B cell (primary cell): ENCODE results near the gene B3GALT6. TPM values are rescaled to one million over a fixed set of nuclear protein-coding genes. Genes with fewer than 3 reads are reported as not detected.

Source experiments
- ATAC-seq: fragments of 200-7000 bp; cut with Tn5 transposase; one replicate; pipeline ENCODE4 v1.10.0; 2021; ENCODE audit warnings: low read depth, mild to moderate bottlenecking, moderate number of reproducible peaks, moderate library complexity
- CTCF ChIA-PET: fragments of 350-600 bp; sonication (Branson Sonifier 250); formaldehyde crosslinking; loops from one replicate; lab custom pipeline; 2021; ENCODE audit warnings: antibody characterized with exemption, inconsistent platforms; lab: Charles Lee
- POLR2A ChIA-PET: fragments of 350-600 bp; sonication (Branson Sonifier 250); formaldehyde crosslinking; loops from one replicate; lab custom pipeline; 2021; ENCODE audit warnings: antibody characterized with exemption; lab: Charles Lee
- DNase-seq: peaks from one replicate; pipeline ENCODE4 v3.0.0; 2013
- H2AFZ ChIP-seq: 2 replicates; pipeline ENCODE4 v1.6.1; 2012; ENCODE audit warnings: mild to moderate bottlenecking, low read depth, low read length; ENCODE audit not compliant: insufficient read depth, poor library complexity, severe bottlenecking
- H3K27ac ChIP-seq, 2 donors: 1 replicate in 1 of 2; 2 replicates in 1 of 2; pipeline ENCODE4 v1.5.1; 2012 to 2013; ENCODE audit warnings: low read length in 2 of 2, mild to moderate bottlenecking in 2 of 2, moderate library complexity in 1 of 2
- H3K27me3 ChIP-seq, 4 experiments: fragments of 200-600 bp in 1 of 4; sonication (generic) in 1 of 4; replicated peaks in 1 of 4; 1 replicate in 2 of 4; 2 replicates in 2 of 4; pipeline versions ENCODE4 v1.6.1 to v1.7.0; 2013 to 2016; ENCODE audit warnings: low read length in 3 of 4, mild to moderate bottlenecking in 2 of 4, mixed read lengths in 1 of 4, moderate library complexity in 1 of 4; ENCODE audit not compliant: insufficient read depth in 4 of 4, control insufficient read depth in 3 of 4; ENCODE audit errors: control extremely low read depth in 1 of 4
- H3K36me3 ChIP-seq, 2 experiments: replicated peaks in 1 of 2; 1 replicate in 1 of 2; 2 replicates in 1 of 2; pipeline versions ENCODE4 v1.6.1 to v1.7.1; 2013; ENCODE audit warnings: low read length in 1 of 2; ENCODE audit not compliant: insufficient read depth in 2 of 2, control insufficient read depth in 1 of 2; ENCODE audit errors: control extremely low read depth in 1 of 2, extremely low read depth in 1 of 2
- H3K4me1 ChIP-seq, 2 donors: fragments of 200-600 bp in 1 of 2; sonication (generic) in 1 of 2; 1 replicate in 1 of 2; 2 replicates in 1 of 2; pipeline versions ENCODE4 v1.5.1 to v1.6.1; 2013 to 2017; ENCODE audit warnings: low read length in 2 of 2; ENCODE audit not compliant: control insufficient read depth in 2 of 2, insufficient read depth in 2 of 2
- H3K4me2 ChIP-seq: replicated peaks from 2 replicates; pipeline ENCODE3; 2012; ENCODE audit warnings: mild to moderate bottlenecking, low read depth, low read length; ENCODE audit not compliant: poor library complexity, severe bottlenecking
- H3K4me3 ChIP-seq, 5 experiments: fragments of 200-600 bp in 1 of 5; sonication (generic) in 1 of 5; 1 replicate in 3 of 5; 2 replicates in 2 of 5; pipeline versions ENCODE4 v1.5.1 to v1.7.0; 2011 to 2016; ENCODE audit warnings: low read length in 4 of 5, mild to moderate bottlenecking in 4 of 5, low read depth in 2 of 5, control low read depth in 1 of 5, moderate library complexity in 1 of 5; ENCODE audit not compliant: insufficient read depth in 1 of 5; ENCODE audit errors: control extremely low read depth in 1 of 5, extremely low read depth in 1 of 5
- H3K79me2 ChIP-seq: fragments of 200-600 bp; sonication (generic); one replicate; pipeline ENCODE4 v1.6.0; 2016; ENCODE audit warnings: low read length; ENCODE audit not compliant: control insufficient read depth, insufficient read depth
- H3K9ac ChIP-seq: fragments of 200-600 bp; sonication (generic); 2 replicates; pipeline ENCODE4 v1.6.1; 2017; ENCODE audit warnings: mild to moderate bottlenecking, low read length, moderate library complexity
- H3K9me3 ChIP-seq, 3 donors: one replicate each; pipeline versions ENCODE4 v1.6.1 to v1.7.1; 2013; ENCODE audit warnings: low read length in 2 of 3; ENCODE audit not compliant: control insufficient read depth in 2 of 3, insufficient read depth in 1 of 3; ENCODE audit errors: control extremely low read depth in 1 of 3
- H4K20me1 ChIP-seq: 2 replicates; pipeline ENCODE4 v1.6.0; 2012; ENCODE audit warnings: mild to moderate bottlenecking, low read length; ENCODE audit not compliant: insufficient read depth, control insufficient read depth, poor library complexity, severe bottlenecking
- H3K27ac Mint-ChIP-seq: one replicate; pipeline ENCODE4 v1.8.0; 2021; ENCODE audit warnings: mixed read lengths
- H3K27me3 Mint-ChIP-seq: one replicate; pipeline ENCODE4 v1.8.0; 2021; ENCODE audit warnings: mixed read lengths
- H3K4me1 Mint-ChIP-seq: one replicate; pipeline ENCODE4 v1.8.0; 2021; ENCODE audit warnings: mixed read lengths
- H3K4me3 Mint-ChIP-seq: one replicate; pipeline ENCODE4 v1.8.0; 2021; ENCODE audit warnings: mixed read lengths
- H3K9me3 Mint-ChIP-seq: one replicate; pipeline ENCODE4 v1.8.0; 2022; ENCODE audit warnings: mixed read lengths; ENCODE audit not compliant: insufficient read depth
- CTCF ChIP-seq: fragments of 200-600 bp; IDR thresholded peaks from one replicate; pipeline ENCODE4 v1.8.0; 2022; ENCODE audit warnings: antibody characterized with exemption, mild to moderate bottlenecking
- EZH2 ChIP-seq: IDR thresholded peaks from 2 replicates; pipeline ENCODE4 v1.6.1; 2012; ENCODE audit warnings: borderline replicate concordance, low read depth, mild to moderate bottlenecking, moderate library complexity, low read length; ENCODE audit not compliant: insufficient read depth, poor library complexity, severe bottlenecking
- WGBS: methylation state at CpG from one replicate; pipeline ENCODE4 v1.1.5; 2013; ENCODE audit warnings: missing lambda C conversion rate; ENCODE audit not compliant: insufficient coverage; 5-methylcytosine and 5-hydroxymethylcytosine counted together
- intact Hi-C: fragments of 100-400 bp; cut with micrococcal nuclease; formaldehyde crosslinking; loops from one replicate; pipeline ENCODE4 v1.10.0; 2022
- polyA plus RNA-seq: library from polyadenylated mRNA; depleted of rRNA; stranded (reverse); fragments of >200 nt; gene quantifications from 2 replicates; pipeline ENCODE4 v1.2.3, GENCODE V29; 2012
- total RNA-seq, 2 donors: library from RNA; stranded (reverse); fragments of 120-200 nt in 1 of 2; gene quantifications; 1 replicate in 1 of 2; 2 replicates in 1 of 2; pipeline versions ENCODE4 v1.2.3 to v1.2.4, GENCODE V29; 2013 to 2022

B3GALT6 gene
- total and polyA plus RNA-seq, 2 donors (not counting 1 experiment from before 2014, with no cell fraction given): 5.9 to 21.0 TPM

- Histone ChIP-seq H3K9me3 (peaks cover 0 to 3% (median 0%) of the 10 kb centered on the region in 3 donors), H3K36me3 (no peaks in the 10 kb centered on the region), H3K9ac (no peak overlapping the region), H3K4me3 (no peak overlapping the region), H2AFZ (no peak overlapping the region), H3K4me1 (peaks cover 0 to 6% of the 10 kb centered on the region in 2 donors), H4K20me1 (no peaks in the 10 kb centered on the region), H3K4me2 (no peak overlapping the region), H3K27me3 (peaks cover 0 to 19% (median 8%) of the 10 kb centered on the region in 4 experiments), H3K27ac (no peak overlapping the region), H3K79me2 (no peaks in the 10 kb centered on the region)
- TF ChIP-seq EZH2 (no peak), CTCF (no peak)
- Mint-ChIP-seq H3K27ac (no peak overlapping the region), H3K4me1 (peaks cover 17% of the 10 kb centered on the region), H3K4me3 (no peak overlapping the region), H3K9me3 (no peaks in the 10 kb centered on the region), H3K27me3 (peaks cover 14% of the 10 kb centered on the region)
- WGBS: 81% methylated on average over 29 of the region's 31 CpGs
- intact Hi-C loops: no loop called here
- POLR2A ChIA-PET: no interaction called here
- CTCF ChIA-PET: no interaction called here
- DNase-seq (no peak), ATAC-seq (no peak)
Observed at GRCh38 chr1:1185101-1185765, 46.8 kb upstream of the B3GALT6 start.

- H3K27ac Mint-ChIP-seq: no peak overlapping the region
- no peaks in the 10 kb centered on the region for H3K9me3 Mint-ChIP-seq
Observed at GRCh38 chr1:1187938-1188337, 44.1 kb upstream of the B3GALT6 start.

More at GRCh38 chr1:1187938-1188337, 44.1 kb upstream of the B3GALT6 start:
- ATAC-seq: no peak
- Histone ChIP-seq H3K36me3 (no peaks in the 10 kb centered on the region), H3K4me1 (no peaks in the 10 kb centered on the region), H3K4me3 (no peak overlapping the region), H3K79me2 (no peaks in the 10 kb centered on the region), H2AFZ (no peak overlapping the region), H3K27ac (no peak overlapping the region), H4K20me1 (no peaks in the 10 kb centered on the region), H3K4me2 (no peak overlapping the region), H3K27me3 (peaks cover 0 to 8% (median 4%) of the 10 kb centered on the region in 4 experiments), H3K9ac (no peak overlapping the region), H3K9me3 (peaks cover 0 to 12% (median 3%) of the 10 kb centered on the region in 3 donors)
- ChIA-PET CTCF (interaction anchor here (1.0 to 1.3 kb wide), 2 partner anchors 10 to 19 kb away, joined by 3 read pairs; no protein-coding TSS in a partner anchor), POLR2A (no interaction called here)
- DNase-seq: no peak
- peaks cover 6% of the 10 kb centered on the region for H3K27me3 Mint-ChIP-seq
- intact Hi-C loops: no loop called here
- peaks cover 8% of the 10 kb centered on the region for H3K4me1 Mint-ChIP-seq
- no peak for TF ChIP-seq EZH2
- TF ChIP-seq CTCF: no peak
- no peak overlapping the region for H3K4me3 Mint-ChIP-seq
